Psoas muscle (tissue), 8 donors: Measurements from ENCODE around the gene GYS1. TPM values are rescaled to one million over a fixed set of nuclear protein-coding genes. Genes with fewer than 3 reads are reported as not detected.

Source experiments
- ATAC-seq, 4 donors: fragments of 200-7000 bp; cut with Tn5 transposase; one replicate each; pipeline ENCODE4 v1.9.1; 2020; ENCODE audit warnings: moderate library complexity in 3 of 4, mild to moderate bottlenecking in 2 of 4
- DNase-seq, 2 donors: peaks; one replicate each; pipeline ENCODE4 v3.0.0-alpha.2; 2020
- H3K27ac ChIP-seq: fragments of 200-600 bp; one replicate; pipeline ENCODE4 v1.8.0; 2022
- H3K27me3 ChIP-seq, 3 donors: fragments of 200-600 bp in 1 of 3; one replicate each; pipeline versions ENCODE4 v1.6.1 to v1.8.0; 2013 to 2022; ENCODE audit warnings: low read length in 2 of 3, mild to moderate bottlenecking in 2 of 3, moderate library complexity in 1 of 3; ENCODE audit not compliant: insufficient read depth in 3 of 3
- H3K36me3 ChIP-seq, 2 donors: fragments of 200-600 bp in 1 of 2; one replicate each; pipeline versions ENCODE4 v1.6.1 to v1.8.0; 2013 to 2022; ENCODE audit warnings: low read depth in 1 of 2, mild to moderate bottlenecking in 1 of 2, moderate library complexity in 1 of 2; ENCODE audit not compliant: insufficient read depth in 1 of 2
- H3K4me1 ChIP-seq: fragments of 200-600 bp; one replicate; pipeline ENCODE4 v1.8.0; 2022
- H3K4me3 ChIP-seq: fragments of 200-600 bp; one replicate; pipeline ENCODE4 v1.8.0; 2022; ENCODE audit warnings: mild to moderate bottlenecking
- H3K9me3 ChIP-seq: fragments of 200-600 bp; one replicate; pipeline ENCODE4 v1.8.0; 2022
- CTCF ChIP-seq: fragments of 200-600 bp; IDR thresholded peaks from one replicate; pipeline ENCODE4 v1.8.0; 2022; ENCODE audit warnings: antibody characterized with exemption
- WGBS, 3 donors: extraction: QIAGEN DNeasy Blood & Tissue Kit; methylation state at CpG; one replicate each; pipeline versions ENCODE4 v1.1.6 to v1.1.7; 2013; 5-methylcytosine and 5-hydroxymethylcytosine counted together
- intact Hi-C, 2 donors: fragments of 100-400 bp; cut with DNase I; formaldehyde crosslinking; loops; one replicate each; pipeline versions ENCODE4 v1.11.0 to v1.14.2; 2022
- polyA plus RNA-seq, 3 donors: library from polyadenylated mRNA; stranded (reverse); fragments of 200-250 nt; gene quantifications; one replicate each; pipeline ENCODE4 v1.2.3, GENCODE V29; 2013
- total RNA-seq, 4 donors: library from RNA; stranded (reverse); fragmentation: NEBNext Ultra II Directional in 2 of 4; extraction: Animal tissue kit (Norgen Biotek cat#: 25700) in 2 of 4; gene quantifications; one replicate each; pipeline versions ENCODE4 v1.2.1 to v1.2.4, GENCODE V29; 2021 to 2023
- donor health status: healthy with polysubstance abuse.
- donor health status: DM: no; HTN: no; CAD: no; lungs with moderate emphysema.
- donor health status: Bipolar disorder and iron deficiency.
- donor health status: healthy.
- donor health status: DM: yes; HTN: yes; CAD: no.
- donor health status: DM: no; HTN: no; CAD: no.
- donor health status: DM: no; HTN: no; CAD: no.
- donor health status: DM: yes; HTN: yes; CAD: no.

The GYS1 gene
- total and polyA plus RNA-seq, 7 donors: 30.9 to 331 (median 147) TPM

GRCh38 chr19:48964205-48965039 lies 28.7 kb downstream of the GYS1 start:
- intact Hi-C loops: loop anchor here (2.0 to 10.0 kb wide), 4 partner anchors 87 to 330 kb away; partner anchors contain the start of genes DBP (in 1 of the 2) and PPP1R15A (in 1 of the 2)
- no peak for DNase-seq
- H3K9me3 ChIP-seq: no peaks in the 10 kb centered on the region
- H3K4me3 ChIP-seq: peak overlapping the region; percentile 94
- ATAC-seq: peak in 2 of 4 donors; percentile 0 to 9
- peaks cover 35% of the 10 kb centered on the region for H3K4me1 ChIP-seq
- no peak for TF ChIP-seq CTCF
- H3K27me3 ChIP-seq: no peaks in the 10 kb centered on the region
- H3K27ac ChIP-seq: peak overlapping the region; percentile 89
- peaks cover 0 to 26% of the 10 kb centered on the region in 2 donors for H3K36me3 ChIP-seq
- WGBS, 3 donors: 28 to 37% (median 28%) methylated on average over 19 of the region's 19 CpGs

GRCh38 chr19:48963371-48964204 lies 29.5 kb downstream of the GYS1 start:
- intact Hi-C loops: loop anchor here (2.0 to 10.0 kb wide), 3 partner anchors 86 to 329 kb away; partner anchors contain the start of gene DBP (in 1 of the 2)
- 18 to 29% (median 20%) methylated on average over 27 to 28 of the region's 28 CpGs for WGBS, 3 donors
- peak overlapping the region; percentile 94 for H3K4me3 ChIP-seq
- peak; percentile 80 to 88 for DNase-seq
- peak overlapping the region; percentile 89 for H3K27ac ChIP-seq
- ATAC-seq: peak; percentile 10 to 32 (median 21)
- H3K9me3 ChIP-seq: no peaks in the 10 kb centered on the region
- no peak for TF ChIP-seq CTCF
- peaks cover 0 to 17% of the 10 kb centered on the region in 2 donors for H3K36me3 ChIP-seq
- no peaks in the 10 kb centered on the region for H3K27me3 ChIP-seq
- H3K4me1 ChIP-seq: peaks cover 31% of the 10 kb centered on the region

GRCh38 chr19:48962849-48963165 lies 30.3 kb downstream of the GYS1 start:
- no peak overlapping the region for H3K4me3 ChIP-seq
- intact Hi-C loops: loop anchor here (5.0 to 10.0 kb wide), 2 partner anchors 86 to 328 kb away; partner anchors contain the start of gene DBP (in 1 of the 2)
- no peak for ATAC-seq
- no peaks in the 10 kb centered on the region for H3K9me3 ChIP-seq
- DNase-seq: no peak
- 64 to 85% (median 68%) methylated on average over 5 to 7 of the region's 7 CpGs for WGBS, 3 donors
- H3K4me1 ChIP-seq: peaks cover 30% of the 10 kb centered on the region
- H3K27me3 ChIP-seq: no peaks in the 10 kb centered on the region
- peaks cover 0 to 17% of the 10 kb centered on the region in 2 donors for H3K36me3 ChIP-seq
- peak overlapping the region; percentile 89 for H3K27ac ChIP-seq
- TF ChIP-seq CTCF: no peak

GRCh38 chr19:48962029-48962848 lies 30.9 kb downstream of the GYS1 start:
- no peak for ATAC-seq
- 60 to 63% (median 61%) methylated on average over 22 of the region's 22 CpGs for WGBS, 3 donors
- Histone ChIP-seq H3K36me3 (peaks cover 0 to 21% of the 10 kb centered on the region in 2 donors), H3K9me3 (no peaks in the 10 kb centered on the region), H3K4me1 (peaks cover 24% of the 10 kb centered on the region), H3K27ac (peak overlapping the region; percentile 89), H3K27me3 (no peaks in the 10 kb centered on the region), H3K4me3 (no peak overlapping the region)
- peak; percentile 52 to 77 for DNase-seq
- TF ChIP-seq CTCF: no peak
- intact Hi-C loops: loop anchor here (5.0 to 10.0 kb wide), 2 partner anchors 85 to 327 kb away; partner anchors contain the start of gene DBP (in 1 of the 2)
